NCI-H510A (cell line): ENCODE measurements around the gene TTLL12.
"Not testable (repeated sequence)": the region's sequence is repeated elsewhere in the genome, so short reads cannot be mapped to it uniquely, and the experiment has no call there.

Experiments used
- DNase-seq: peaks from one replicate; lab custom pipeline; 2025; lab: John Stamatoyannopoulos, UW

Gene TTLL12

DNA sequence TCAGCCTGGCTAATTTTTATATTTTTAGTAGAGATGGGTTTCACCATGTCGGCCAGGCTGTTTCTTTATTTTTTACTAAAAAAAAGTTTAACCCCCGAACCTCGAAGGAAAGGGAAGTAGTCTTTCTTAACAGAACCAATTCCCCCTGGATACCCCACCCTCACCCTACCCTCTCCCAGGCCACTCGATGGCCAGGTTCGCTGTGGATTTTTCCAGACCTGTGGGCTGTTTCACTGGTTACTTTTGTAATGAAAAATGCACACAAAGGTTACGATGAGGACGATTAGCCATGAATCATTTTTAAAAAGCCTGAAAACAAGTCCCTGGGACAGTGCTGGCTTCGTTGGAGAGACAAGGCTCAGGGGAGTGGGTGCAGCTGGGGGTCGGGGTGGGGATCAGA, 33.0 kb downstream of the TTLL12 start:
- DNase-seq: no peak

DNA sequence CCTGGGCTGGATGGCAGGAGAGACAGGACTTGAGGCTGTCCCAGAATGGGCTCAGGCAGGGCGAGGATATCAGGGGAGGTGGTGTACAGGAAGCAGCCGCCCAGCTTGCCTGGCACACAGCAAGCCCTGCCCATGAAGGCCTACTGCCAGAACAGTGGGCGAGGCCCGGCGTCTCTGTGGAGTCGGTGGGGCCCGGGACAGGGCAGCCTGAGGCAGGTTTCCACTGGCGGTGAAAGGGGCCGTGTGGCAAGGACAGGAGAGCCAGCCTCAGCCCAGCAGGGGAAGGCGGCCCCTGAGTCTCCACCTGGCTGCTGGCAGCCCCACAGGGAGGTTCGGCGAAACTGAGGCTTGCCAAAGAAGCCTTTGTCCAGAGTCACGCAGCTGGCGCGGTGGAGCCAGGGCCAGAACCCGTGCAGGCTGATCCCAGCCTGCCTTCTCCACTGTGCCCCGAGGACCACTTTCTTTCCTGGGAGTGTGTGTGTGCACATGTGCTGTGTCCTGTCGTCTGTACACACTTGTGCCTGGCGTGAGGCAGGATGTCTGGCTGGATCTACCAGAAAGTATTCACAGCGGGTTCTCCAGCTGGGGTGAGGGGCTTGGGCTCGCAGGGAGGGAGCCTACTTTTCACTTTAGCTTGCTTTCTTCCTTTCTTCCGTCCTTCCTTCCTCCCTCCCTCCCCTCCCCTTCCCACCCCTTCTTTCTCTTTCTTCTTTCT, 34.4 kb downstream of the TTLL12 start:
- DNase-seq: no peak

DNA sequence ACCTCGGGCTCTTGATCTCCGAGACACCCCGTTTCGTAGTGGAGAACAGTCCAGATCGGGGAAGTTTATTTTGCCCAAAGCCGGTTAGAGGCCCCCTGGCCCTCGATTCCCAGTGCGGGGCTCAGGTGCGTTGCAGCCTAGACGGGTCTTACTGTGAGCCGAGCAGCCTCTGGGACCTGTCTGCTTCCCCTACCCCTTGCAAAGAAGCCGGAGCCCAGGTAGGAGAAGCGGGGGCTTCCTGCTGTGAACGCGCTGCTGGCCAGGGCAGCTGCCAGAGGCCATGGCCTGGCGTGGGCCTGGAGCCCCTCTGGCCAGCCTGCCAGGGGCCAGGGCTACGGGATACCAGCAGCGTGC, 35.0 kb downstream of the TTLL12 start:
- no peak for DNase-seq

DNA sequence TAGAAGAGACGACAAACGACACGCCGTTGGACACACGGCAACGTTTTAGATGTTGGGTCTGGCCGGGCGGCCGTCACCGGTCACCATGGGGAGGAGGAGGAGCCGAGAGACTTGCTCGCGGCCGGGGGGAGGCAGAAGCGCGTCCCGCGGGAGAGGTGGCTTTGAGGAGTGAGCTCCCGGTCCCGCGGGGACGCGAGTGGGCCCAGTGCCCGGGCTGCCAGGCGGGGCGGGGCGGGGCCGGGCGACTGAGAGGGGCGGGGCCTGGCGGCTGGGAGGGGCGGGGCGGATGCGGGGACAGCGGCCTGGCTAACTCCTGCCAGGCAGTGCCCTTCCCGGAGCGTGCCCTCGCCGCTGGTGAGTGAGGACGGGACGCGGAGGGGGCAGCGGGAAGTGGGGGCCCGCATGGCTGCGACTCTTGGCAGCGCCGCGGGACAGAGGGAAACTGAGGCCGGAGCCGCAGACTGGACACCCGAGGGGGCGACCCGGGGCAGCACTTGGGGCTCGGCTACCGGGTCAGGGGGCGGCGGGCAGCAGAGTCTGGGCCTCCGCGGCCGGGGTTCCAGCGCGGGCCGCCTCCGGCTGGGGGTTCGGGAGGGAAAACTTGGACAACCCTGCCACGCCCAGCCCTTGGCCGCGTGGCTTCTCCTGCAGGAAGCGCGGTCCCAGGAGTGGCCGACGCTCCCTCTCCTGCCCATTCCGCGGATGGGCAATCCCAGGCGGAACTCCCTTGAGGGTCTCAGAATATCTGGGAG, 35.5 kb downstream of the TTLL12 start, which contains the start of gene TSPO:
Gene TSPO, plus strand, starts transcription at position 309 of the 752 bp plus-strand sequence. CDS start 7,680 bp downstream, outside the sequence.
- no peak for DNase-seq

DNA sequence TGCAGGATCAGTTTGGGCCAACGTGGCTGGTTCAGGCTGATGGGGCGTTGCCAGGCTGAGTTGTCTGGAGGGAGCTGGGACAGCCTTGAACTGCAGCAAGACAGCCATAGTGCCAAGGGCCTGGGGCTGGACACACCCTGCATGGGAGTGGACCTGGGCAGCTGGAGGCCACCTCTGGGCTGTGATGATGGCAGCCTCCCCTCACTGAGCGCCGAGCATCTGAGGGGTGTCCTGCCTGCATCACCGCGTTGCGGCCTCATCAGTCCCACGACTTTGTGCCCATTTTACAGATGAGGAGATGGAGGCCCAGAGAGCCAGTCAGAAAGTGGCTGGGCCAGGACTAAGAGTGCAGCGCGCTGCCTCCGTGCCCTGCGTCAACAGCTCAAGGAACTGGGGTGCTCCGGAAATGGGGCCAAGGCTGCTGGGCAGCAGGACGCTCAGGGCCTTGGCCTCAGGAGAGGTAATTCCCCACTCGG, 36.2 kb downstream of the TTLL12 start:
- DNase-seq: no peak

DNA sequence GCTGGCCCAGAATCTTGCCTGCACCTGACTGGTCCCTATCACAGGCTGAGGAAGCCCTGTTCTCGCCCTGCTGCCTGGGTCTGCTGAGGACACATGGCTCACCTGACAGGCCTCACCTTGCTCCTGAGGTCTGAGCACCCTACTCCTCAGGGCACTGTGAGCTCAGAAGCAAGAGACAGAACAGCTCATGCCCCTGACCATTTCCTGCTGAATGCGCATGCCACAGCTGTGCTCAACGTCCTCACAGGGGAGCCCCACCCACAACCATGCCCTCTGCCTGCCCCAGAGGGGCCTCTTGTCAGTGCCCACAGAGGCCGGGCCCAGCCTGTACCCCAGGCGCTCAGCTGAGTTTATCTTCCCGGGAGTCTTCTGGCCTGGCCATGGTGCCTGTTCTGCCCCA, 38.4 kb downstream of the TTLL12 start:
- DNase-seq: no peak

DNA sequence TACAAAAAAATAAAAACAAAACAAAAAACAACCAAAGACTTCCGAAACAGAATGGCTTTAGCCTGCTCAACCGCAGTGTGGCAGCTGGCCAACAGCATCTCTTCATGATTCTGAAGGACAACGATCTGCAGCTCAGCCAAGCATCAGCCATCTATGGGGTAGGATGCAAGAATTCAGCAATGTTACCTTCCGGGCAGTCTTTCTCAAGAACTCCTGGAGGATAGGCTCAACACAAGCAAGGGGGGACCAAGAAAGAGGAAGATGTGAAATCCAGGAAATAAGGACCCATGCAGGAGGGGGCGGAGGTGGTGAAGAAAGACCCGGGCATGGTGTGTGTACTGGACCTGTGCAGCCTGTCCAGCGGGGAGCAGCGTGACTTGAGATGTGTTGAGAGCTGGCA, 39.1 kb downstream of the TTLL12 start:
- no peak for DNase-seq

DNA sequence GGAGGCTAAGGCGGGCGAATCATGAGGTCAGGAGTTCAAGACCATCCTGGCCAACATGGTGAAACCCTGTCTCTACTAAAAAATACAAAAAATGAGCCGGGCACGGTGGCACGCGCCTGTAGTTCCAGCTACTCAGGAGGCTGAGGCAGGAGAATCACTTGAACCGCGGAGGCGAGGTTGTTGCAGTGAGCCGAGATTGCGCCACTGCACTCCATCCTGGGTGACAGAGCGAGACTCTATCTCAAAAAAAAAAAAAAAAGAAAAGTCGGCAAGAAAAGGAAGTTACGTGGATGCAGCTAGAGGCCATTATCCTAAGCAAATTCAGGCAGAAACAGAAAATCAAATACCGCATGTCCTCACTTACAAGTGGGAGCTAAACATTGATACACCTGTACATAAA, 40.6 kb downstream of the TTLL12 start:
- not testable (repeated sequence) for DNase-seq

DNA sequence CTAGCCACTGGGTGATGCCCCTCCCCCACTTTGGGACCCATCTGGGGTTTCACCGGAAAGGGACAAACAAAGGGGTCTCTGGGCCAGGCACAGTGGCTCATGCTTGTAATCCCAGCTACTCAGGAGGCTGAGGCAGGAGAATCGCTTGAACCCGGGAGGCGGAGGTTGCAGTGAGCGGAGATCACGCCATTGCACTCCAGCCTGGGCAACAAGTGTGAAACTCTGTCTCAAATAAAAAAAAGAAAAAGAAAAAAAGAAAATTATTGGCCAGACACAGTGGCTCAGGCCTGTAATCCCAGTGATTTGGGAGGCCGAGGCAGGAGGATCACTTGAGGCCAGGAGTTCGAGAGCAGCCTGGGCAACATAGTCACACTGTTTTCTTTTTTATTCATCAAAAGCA, 41.6 kb downstream of the TTLL12 start:
- not testable (repeated sequence) for DNase-seq

DNA sequence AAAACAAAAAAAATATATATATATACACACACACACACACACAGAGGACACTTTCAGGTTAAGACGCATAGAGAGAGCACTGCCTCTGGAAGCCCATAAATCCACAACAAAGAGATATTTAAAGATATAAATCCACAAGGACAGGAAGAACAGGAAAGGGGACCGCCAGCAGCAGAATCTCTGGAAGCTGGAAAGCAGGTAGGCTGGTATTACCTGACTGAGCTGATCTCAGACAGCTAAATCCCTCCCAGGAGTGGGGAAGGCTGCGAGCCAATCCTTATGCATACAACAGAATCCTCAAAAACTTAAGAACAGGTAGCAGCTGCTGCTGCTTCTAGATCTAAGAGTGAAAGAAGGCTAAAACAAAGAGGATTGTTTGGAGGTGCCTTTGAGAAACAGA, 42.0 kb downstream of the TTLL12 start:
- no peak for DNase-seq

DNA sequence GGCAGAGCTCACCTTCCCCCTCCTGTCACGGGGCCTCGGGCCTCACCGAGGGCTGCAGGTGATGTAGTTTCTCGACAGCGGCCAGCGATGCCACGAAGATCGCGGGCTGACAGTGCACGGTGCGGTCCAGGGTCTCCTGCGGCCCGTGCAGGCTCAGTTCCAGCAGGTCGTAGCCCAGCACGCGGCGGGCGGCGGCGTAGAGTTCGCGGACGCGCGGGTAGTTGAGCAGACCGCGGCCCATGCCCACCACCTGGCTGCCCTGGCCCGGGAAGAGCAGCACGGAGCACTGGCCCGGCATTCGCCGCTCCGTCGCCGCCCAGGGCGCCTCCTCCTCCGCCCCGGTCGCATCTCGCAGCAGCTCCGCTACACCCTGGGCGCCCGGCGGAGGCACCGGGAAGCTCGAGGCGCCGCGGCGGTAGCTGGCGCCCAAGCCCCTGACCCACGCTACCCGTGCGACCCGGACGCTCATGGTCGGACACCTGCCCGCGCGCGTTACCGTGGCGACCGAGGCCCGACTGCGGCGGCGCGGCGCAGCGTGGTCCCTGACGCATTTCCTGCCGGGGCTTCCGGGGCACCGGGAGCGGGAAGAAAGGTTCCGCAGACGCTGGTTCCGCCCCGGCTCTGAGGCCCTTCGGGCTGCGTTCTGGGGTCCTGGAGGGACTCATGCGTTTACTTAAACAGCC, 43.9 kb downstream of the TTLL12 start, which contains the start of gene MCAT:
Gene MCAT, minus strand, starts transcription at position 519 of the 683 bp plus-strand sequence. Its CDS starts 50 bp downstream, at position 469.
- DNase-seq: peak; percentile 71

DNA sequence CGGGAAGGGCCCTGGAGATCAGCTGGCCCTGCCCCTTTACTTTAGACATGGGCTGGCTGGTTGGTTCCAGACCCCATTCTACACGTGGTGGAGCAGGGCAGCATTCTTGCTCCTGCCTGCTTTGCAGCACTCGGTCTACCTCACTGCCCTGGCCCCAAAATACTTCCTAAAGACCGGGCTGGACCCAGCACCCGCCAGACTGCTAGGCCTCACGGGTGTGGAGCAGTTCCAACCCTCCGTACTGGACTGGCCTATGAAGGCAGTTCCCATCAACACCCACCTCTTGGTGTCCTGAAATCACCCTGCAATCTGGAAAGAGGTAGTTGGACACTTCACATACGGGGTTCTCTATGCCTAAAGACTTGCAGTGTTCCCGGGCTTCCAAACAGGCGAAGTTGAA, 50.1 kb downstream of the TTLL12 start:
- no peak for DNase-seq

DNA sequence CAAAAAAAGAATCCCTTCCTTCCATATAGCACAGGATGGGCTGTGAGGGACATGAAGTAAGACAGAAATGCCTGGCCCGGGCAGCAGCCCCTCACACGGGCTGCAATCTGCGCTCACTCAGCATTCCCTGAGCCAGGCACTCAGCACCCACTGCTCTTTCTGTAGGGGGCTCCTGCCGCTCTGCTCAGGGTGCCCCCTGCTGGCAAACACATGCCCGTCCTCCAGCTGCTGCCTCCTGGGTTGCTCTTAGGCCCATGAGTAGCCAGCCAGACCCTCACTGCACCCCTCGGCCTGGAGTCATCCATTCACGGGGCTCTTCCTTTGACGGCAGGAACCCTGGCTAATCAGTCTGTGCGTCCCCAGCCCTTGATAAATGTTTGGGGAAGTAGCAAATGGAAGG, 50.7 kb downstream of the TTLL12 start:
- no peak for DNase-seq

DNA sequence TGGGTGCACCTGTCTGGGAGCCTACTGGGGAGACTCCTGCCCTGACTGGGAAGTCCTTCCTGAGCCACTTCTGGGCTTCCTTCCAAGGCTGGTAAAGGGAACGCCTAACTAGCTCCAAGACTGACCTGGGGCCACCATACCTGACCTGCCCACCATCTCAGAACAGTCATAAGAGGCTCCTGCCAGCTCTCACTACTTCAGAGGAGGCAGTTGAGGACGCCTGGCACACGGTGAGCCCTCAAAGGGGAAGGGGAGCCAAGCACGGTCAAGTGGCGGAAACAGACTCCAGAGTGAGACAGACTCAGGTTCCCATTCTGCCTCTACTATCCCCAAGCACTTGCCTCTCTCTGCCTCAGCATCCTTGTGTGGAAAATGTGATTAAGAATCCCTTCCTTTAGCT, 51.4 kb downstream of the TTLL12 start:
- no peak for DNase-seq

DNA sequence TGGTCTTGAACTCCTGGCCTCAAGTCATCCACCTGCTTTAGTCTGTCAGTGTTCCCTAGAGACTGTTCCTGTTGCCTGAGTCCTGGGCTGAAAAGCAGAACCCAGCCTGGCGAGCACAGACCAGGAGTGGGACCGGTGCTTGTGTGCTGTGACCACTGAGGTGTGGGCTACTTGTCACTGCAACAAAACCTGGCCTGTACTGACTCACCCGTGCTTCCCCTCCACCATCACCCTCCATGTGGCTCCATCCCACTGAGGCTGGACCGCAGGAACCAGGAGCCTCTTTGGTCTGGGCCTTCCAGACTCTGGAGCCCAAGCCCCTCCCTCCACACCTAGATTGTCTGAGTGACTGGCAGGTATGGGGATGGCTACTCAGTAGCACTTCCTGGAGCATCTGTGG, 52.4 kb downstream of the TTLL12 start:
- DNase-seq: no peak

DNA sequence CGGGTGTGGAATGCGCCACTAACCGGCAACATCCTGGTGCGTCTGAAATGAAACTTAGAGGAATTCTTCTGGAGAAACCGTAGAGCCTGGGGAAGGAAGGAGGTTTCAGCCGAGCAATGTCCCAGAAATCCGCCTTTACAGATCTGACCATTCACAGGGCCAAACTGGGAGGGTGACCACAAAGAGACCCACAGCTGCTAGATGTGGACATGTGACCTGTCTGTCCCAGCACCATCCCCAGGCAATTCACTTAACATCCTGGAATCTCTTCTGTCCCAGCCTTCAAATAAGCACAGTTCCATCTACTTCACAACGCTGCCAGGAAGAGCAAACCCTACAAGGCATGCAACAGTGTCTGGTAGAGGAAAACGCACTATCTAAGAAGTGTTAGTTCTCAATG, 53.5 kb downstream of the TTLL12 start:
- DNase-seq: no peak

DNA sequence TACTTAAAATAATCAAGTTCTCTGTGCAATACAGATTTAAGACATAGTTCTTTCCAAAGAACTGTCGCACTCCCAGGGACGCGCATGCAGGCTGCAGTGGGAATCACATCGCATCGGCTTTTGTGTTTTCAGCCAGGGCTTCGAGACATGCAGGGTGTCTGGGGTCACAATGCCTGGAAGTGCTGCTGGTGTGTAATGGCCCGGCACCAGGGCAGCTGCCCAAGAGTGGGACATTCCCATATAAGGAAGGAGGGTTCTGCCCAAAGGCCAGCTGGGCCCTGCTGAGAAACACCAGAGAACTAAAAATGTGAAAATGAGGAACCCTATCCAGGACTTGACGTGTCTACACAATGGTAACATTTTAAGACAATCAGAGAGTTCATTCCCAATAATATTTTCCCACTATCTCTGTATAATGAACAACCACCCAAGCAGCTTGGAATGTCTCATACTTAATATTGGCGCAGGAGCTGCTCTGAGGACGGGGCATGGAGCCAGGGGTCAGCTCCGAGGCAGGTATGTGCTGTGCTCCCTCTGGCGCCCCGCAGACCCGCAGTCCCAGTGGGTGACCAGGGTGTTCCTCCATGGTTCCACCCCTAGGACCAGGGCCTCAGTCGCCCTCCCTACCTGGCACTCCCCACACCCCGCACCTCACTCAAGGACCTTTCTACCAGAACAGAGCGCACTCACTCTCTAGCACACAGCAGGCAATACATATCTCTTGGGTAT, 55.0 kb downstream of the TTLL12 start:
- no peak for DNase-seq

DNA sequence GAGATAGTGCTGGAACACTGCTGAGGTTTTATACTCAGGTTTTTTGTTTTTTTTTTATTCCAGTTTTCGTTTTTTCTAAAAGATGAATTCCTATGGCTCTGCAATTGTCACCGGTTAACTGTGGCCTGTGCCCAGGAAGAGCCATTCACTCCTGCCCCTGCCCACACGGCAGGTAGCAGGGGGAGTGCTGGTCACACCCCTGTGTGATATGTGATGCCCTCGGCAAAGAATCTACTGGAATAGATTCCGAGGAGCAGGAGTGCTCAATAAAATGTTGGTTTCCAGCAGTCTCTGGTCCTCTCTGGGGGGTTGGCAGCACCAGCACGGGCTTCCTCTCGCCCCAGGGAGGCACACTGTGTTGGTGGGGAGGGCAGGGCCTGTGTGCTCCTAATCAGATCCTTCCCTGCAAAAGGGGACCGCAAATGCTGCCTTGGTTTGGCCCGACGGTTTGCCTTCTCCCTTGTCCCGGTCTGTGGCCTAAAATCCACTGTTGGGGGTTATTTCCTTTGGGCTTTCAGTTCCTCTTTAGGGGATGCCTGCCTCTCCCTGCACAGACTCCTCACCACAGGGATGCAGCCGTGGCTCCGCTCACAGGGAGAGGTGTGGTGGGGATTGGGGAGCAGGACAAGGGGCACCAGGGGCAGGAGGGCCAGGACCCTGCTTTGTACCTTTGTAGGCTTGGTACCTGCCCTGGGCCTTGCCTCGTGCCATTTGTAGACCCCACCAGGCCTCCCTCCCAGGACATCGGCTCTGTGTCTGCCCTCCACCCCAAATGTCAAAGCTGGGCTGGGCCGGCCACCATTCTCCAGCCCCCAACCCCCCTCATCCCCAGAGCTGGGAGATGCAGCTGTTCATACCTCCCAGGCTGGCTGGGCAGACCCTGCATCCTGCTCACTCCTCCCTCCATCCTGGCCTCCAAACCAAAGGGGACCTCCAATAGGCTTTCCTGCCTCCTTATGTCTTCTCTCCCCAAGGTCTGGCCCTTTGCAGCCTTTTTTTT, 57.2 kb downstream of the TTLL12 start:
- peak; percentile 49 for DNase-seq

DNA sequence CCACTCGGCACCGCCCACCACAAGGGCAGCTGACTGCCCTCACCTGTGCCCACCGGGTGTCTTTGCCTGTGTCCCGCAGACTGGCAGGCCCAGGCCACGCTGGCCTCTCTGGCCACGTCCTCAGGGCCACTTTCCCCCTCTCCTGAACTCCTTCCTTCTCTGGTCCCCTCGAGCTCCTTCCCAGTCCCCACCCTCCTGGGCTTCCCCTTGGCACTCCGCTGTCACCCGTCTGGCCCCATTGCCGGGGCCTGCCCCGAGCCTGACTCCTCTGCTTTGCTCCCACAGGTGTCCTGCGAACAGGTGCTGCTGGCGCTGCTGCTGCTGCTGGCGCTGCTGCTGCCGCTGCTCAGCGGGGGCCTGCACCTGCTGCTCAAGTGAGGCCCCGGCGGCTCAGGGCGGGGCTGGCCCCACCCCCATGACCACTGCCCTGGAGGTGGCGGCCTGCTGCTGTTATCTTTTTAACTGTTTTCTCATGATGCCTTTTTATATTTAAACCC, 58.0 kb downstream of the TTLL12 start:
- DNase-seq: peak; percentile 78

DNA sequence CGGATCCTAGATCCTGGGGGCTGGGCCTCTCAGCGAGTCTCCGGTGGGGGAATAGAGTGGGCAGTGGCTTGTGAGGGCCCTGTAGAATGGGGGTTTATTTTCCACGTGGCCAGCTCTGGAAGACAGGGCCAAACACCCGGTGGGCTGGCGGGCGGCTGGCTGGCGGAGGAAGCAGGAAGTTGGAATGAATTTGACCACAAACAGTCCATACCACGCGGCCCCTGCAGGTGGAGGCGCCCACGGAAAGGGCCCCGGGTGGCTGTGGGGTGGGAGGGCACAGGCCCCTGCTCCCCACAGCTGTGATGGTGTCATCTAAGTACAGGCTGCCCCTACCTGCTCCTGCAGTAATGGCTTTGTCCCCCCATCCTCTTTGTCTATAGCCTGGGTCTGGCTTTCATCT, 58.8 kb downstream of the TTLL12 start:
- no peak for DNase-seq
